ENCODE data around the gene ERC2. TPM values are rescaled to one million over a fixed set of nuclear protein-coding genes. Genes with fewer than 3 reads are reported as not detected.

The ERC2 gene
- polyA plus RNA-seq, 1 experiment = 0.07 TPM

DNA sequence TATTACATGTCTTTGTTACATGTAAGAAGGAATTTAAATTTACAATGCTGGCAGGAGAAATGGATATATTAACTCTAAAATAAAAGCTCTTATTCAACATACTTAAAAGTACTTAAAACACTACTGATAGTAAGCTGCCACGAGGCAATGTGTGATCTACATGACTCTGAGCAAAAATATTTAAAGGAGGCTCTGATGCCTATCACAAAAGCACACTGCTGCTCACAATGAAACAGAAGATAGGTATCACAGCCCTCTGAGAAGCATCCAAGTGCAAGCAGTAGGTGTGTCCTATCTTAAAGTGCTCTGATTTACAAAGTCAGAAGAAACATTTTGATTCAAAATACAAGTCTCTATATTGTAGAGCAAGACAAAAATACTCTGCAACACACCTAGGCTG lies 610.0 kb downstream of the ERC2 start:
- Histone ChIP-seq H3K9me3 (ENCODE audit: control insufficient read depth, insufficient read depth, low read length) (no peaks in the 10 kb centered on the region), H3K27me3 (ENCODE audit: control insufficient read depth, insufficient read depth, low read length) (no peaks in the 10 kb centered on the region), H3K27ac (ENCODE audit: low read depth, low read length) (no peak overlapping the region), H3K4me3 (ENCODE audit: low read depth, low read length) (no peak overlapping the region)
- TF ChIP-seq, protein P1, sequence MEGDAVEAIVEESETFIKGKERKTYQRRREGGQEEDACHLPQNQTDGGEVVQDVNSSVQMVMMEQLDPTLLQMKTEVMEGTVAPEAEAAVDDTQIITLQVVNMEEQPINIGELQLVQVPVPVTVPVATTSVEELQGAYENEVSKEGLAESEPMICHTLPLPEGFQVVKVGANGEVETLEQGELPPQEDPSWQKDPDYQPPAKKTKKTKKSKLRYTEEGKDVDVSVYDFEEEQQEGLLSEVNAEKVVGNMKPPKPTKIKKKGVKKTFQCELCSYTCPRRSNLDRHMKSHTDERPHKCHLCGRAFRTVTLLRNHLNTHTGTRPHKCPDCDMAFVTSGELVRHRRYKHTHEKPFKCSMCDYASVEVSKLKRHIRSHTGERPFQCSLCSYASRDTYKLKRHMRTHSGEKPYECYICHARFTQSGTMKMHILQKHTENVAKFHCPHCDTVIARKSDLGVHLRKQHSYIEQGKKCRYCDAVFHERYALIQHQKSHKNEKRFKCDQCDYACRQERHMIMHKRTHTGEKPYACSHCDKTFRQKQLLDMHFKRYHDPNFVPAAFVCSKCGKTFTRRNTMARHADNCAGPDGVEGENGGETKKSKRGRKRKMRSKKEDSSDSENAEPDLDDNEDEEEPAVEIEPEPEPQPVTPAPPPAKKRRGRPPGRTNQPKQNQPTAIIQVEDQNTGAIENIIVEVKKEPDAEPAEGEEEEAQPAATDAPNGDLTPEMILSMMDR (IDR thresholded peaks at IDR 0.05; ENCODE audit: low read depth, low read length) = no peak
- DNase-seq (ENCODE audit: low read depth, low spot score) = no peak
- POLR2A ChIA-PET = no interaction called here
- CTCF ChIA-PET = interaction anchor here (0.6 kb wide), 1 partner anchor 128 kb away, joined by 4 read pairs; no protein-coding TSS in a partner anchor

GRCh38 chr3:55857633-55858032 lies 610.6 kb downstream of the ERC2 start:
- no peaks in the 10 kb centered on the region for H3K9me3 ChIP-seq (ENCODE audit: control insufficient read depth, insufficient read depth, low read length)
- CTCF ChIA-PET = interaction anchor here (0.6 kb wide), 1 partner anchor 128 kb away, joined by 4 read pairs; no protein-coding TSS in a partner anchor
- POLR2A ChIA-PET = no interaction called here
- H3K27me3 ChIP-seq (ENCODE audit: control insufficient read depth, insufficient read depth, low read length) = no peaks in the 10 kb centered on the region
- TF ChIP-seq, protein P1 (IDR thresholded peaks at IDR 0.05; ENCODE audit: low read depth, low read length) = no peak
- H3K4me3 ChIP-seq (ENCODE audit: low read depth, low read length) = no peak overlapping the region
- H3K27ac ChIP-seq (ENCODE audit: low read depth, low read length) = no peak overlapping the region
- DNase-seq (ENCODE audit: low read depth, low spot score) = no peak

- H3K9me3 ChIP-seq (ENCODE audit: control insufficient read depth, insufficient read depth, low read length) = no peaks in the 10 kb centered on the region
- POLR2A ChIA-PET = no interaction called here
- TF ChIP-seq, protein P1 (IDR thresholded peaks at IDR 0.05; ENCODE audit: low read depth, low read length) = no peak
- CTCF ChIA-PET = interaction anchor here (1.0 kb wide), 1 partner anchor 16 kb away, joined by 3 read pairs; no protein-coding TSS in a partner anchor
- no peak overlapping the region for H3K27ac ChIP-seq (ENCODE audit: low read depth, low read length)
- DNase-seq (ENCODE audit: low read depth, low spot score) = no peak
- no peaks in the 10 kb centered on the region for H3K27me3 ChIP-seq (ENCODE audit: control insufficient read depth, insufficient read depth, low read length)
- no peak overlapping the region for H3K4me3 ChIP-seq (ENCODE audit: low read depth, low read length)
Measured at GRCh38 chr3:55855311-55855710, 613.0 kb downstream of the ERC2 start.

- POLR2A ChIA-PET = no interaction called here
- DNase-seq (ENCODE audit: low read depth, low spot score) = no peak
- Histone ChIP-seq H3K27ac (ENCODE audit: low read depth, low read length) (no peak overlapping the region), H3K4me3 (ENCODE audit: low read depth, low read length) (no peak overlapping the region), H3K27me3 (ENCODE audit: control insufficient read depth, insufficient read depth, low read length) (no peaks in the 10 kb centered on the region), H3K9me3 (ENCODE audit: control insufficient read depth, insufficient read depth, low read length) (no peaks in the 10 kb centered on the region)
- TF ChIP-seq, protein P1 (IDR thresholded peaks at IDR 0.05; ENCODE audit: low read depth, low read length) = no peak
- CTCF ChIA-PET = interaction anchor here (0.6 kb wide), 1 partner anchor 1426 kb away, joined by 3 read pairs; no protein-coding TSS in a partner anchor
Measured at GRCh38 chr3:55854494-55854893, 613.8 kb downstream of the ERC2 start.

- DNase-seq (ENCODE audit: low read depth, low spot score) = no peak
- Histone ChIP-seq H3K27me3 (ENCODE audit: control insufficient read depth, insufficient read depth, low read length) (no peaks in the 10 kb centered on the region), H3K27ac (ENCODE audit: low read depth, low read length) (no peak overlapping the region), H3K4me3 (ENCODE audit: low read depth, low read length) (no peak overlapping the region), H3K9me3 (ENCODE audit: control insufficient read depth, insufficient read depth, low read length) (no peaks in the 10 kb centered on the region)
- TF ChIP-seq, protein P1 (IDR thresholded peaks at IDR 0.05; ENCODE audit: low read depth, low read length) = no peak
- ChIA-PET POLR2A (no interaction called here), CTCF (no interaction called here)
Measured at GRCh38 chr3:55852326-55852725, 615.9 kb downstream of the ERC2 start.
